ENCODE data around the gene FOXN1. TPM values are rescaled to one million over a fixed set of nuclear protein-coding genes. Genes with fewer than 3 reads are reported as not detected.

The FOXN1 gene
- total and polyA plus RNA-seq, 2 donors from 2014 or later = not detected

DNA sequence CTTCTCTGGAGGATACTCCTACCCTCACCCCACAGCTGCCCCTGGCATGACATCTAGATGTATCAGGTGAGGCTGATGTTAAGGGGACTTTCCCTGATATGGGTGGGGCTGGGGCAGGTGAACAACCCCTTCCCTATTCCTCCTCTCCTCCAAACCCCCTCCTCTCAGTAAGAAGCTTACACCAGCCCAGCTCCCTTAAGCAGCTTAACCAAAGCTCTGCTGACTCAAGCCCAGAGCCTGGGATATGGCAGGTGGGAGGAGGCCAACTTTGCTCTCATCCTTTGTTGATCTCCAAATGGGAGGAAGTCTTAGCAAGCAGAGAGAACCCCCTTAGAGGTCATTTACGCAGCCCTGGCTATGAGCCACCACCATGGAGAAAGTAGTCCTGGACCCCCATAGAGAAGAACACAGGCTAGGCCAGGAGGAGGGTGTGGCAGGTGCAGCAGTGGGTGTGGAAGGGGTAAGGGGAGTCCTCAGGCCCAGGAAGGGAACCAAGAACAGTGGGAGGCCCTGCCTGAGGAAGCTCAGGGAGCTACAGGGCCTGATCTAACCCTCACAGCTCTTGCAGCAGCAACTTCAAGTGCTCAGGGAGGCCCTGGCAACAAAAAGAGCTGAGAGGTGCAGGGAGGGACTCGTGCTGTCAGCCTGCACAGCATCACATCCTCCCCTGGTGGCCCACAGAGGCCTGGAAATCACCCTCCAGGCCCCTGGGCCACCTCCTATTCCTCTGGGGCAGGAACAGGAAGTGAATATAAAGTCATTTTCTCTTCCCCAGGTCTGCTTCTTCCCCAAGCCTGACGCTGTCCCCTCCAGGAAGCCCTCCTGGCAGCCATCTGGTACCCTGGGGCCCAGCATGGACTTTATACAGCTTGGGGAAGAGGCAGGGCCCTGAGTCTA lies 43.3 kb downstream of the FOXN1 start:
- TF ChIP-seq CTCF (IDR thresholded peaks at IDR 0.05; ENCODE audit: borderline replicate concordance, extremely low read depth, insufficient read depth) = no peak
- Histone ChIP-seq H3K36me3 (ENCODE audit: control insufficient read depth in 2 of 3, insufficient read depth in 3 of 3, low read length in 3 of 3) (peaks cover 4 to 13% (median 10%) of the 10 kb centered on the region in 3 donors), H3K4me1 (ENCODE audit: control insufficient read depth in 2 of 3, insufficient read depth in 2 of 3, low read depth in 1 of 3, low read length in 3 of 3) (peaks cover 2 to 12% (median 8%) of the 10 kb centered on the region in 3 donors), H3K4me3 (ENCODE audit: low read length in 3 of 3) (no peak overlapping the region), H3K9me3 (ENCODE audit: control insufficient read depth in 2 of 3, insufficient read depth in 1 of 3, low read length in 3 of 3) (no peaks in the 10 kb centered on the region), H3K27me3 (ENCODE audit: control insufficient read depth, insufficient read depth, low read length) (no peaks in the 10 kb centered on the region), H3K9ac (ENCODE audit: low read length in 3 of 3) (no peak overlapping the region), H3K27ac (ENCODE audit: low read depth in 2 of 2, low read length in 2 of 2) (no peak overlapping the region)
- FAIRE-seq (no peak), DNase-seq (peak in 1 of 5 donors; percentile 56)
- intact Hi-C loops (cut with DNase I) = no loop called here

GRCh38 chr17:28550858-28551257 lies 44.7 kb downstream of the FOXN1 start:
- FAIRE-seq = no peak
- intact Hi-C loops (cut with DNase I) = no loop called here

GRCh38 chr17:28551421-28552175 lies 45.5 kb downstream of the FOXN1 start:
- intact Hi-C loops (cut with DNase I) = no loop called here
- DNase-seq (peak in 3 of 5 donors; percentile 37 to 71 (median 55)), FAIRE-seq (no peak)
- H3K9me3 ChIP-seq (ENCODE audit: control insufficient read depth in 2 of 3, insufficient read depth in 1 of 3, low read length in 3 of 3) = no peaks in the 10 kb centered on the region
- H3K4me1 ChIP-seq (ENCODE audit: control insufficient read depth in 2 of 3, insufficient read depth in 2 of 3, low read depth in 1 of 3, low read length in 3 of 3) = peaks cover 2 to 12% (median 8%) of the 10 kb centered on the region in 3 donors
- H3K27ac ChIP-seq (ENCODE audit: low read depth in 2 of 2, low read length in 2 of 2) = no peak overlapping the region
- peak overlapping the region; percentile 13 to 69 (median 26) for H3K4me3 ChIP-seq (ENCODE audit: low read length in 3 of 3)
- H3K27me3 ChIP-seq (ENCODE audit: control insufficient read depth, insufficient read depth, low read length) = no peaks in the 10 kb centered on the region
- TF ChIP-seq CTCF (IDR thresholded peaks at IDR 0.05; ENCODE audit: borderline replicate concordance, extremely low read depth, insufficient read depth) = no peak
- peak overlapping the region in 2 of 3 donors; percentile 37 to 43 for H3K9ac ChIP-seq (ENCODE audit: low read length in 3 of 3)
- H3K36me3 ChIP-seq (ENCODE audit: control insufficient read depth in 2 of 3, insufficient read depth in 3 of 3, low read length in 3 of 3) = peaks cover 5 to 27% (median 23%) of the 10 kb centered on the region in 3 donors

More at GRCh38 chr17:28550858-28551257, 44.7 kb downstream of the FOXN1 start:
- no peaks in the 10 kb centered on the region for H3K9me3 ChIP-seq (ENCODE audit: control insufficient read depth in 2 of 3, insufficient read depth in 1 of 3, low read length in 3 of 3)
- peak in 1 of 5 donors; percentile 58 for DNase-seq
- H3K4me3 ChIP-seq (ENCODE audit: low read length in 3 of 3) = no peak overlapping the region
- no peaks in the 10 kb centered on the region for H3K27me3 ChIP-seq (ENCODE audit: control insufficient read depth, insufficient read depth, low read length)
- H3K27ac ChIP-seq (ENCODE audit: low read depth in 2 of 2, low read length in 2 of 2) = no peak overlapping the region
- peaks cover 4 to 24% (median 19%) of the 10 kb centered on the region in 3 donors for H3K36me3 ChIP-seq (ENCODE audit: control insufficient read depth in 2 of 3, insufficient read depth in 3 of 3, low read length in 3 of 3)
- no peak for TF ChIP-seq CTCF (IDR thresholded peaks at IDR 0.05; ENCODE audit: borderline replicate concordance, extremely low read depth, insufficient read depth)
- H3K9ac ChIP-seq (ENCODE audit: low read length in 3 of 3) = no peak overlapping the region
- peaks cover 2 to 12% (median 8%) of the 10 kb centered on the region in 3 donors for H3K4me1 ChIP-seq (ENCODE audit: control insufficient read depth in 2 of 3, insufficient read depth in 2 of 3, low read depth in 1 of 3, low read length in 3 of 3)

Data from kidney (tissue), 14 donors.